Liver (tissue), 3 donors: Measurements from ENCODE around the gene UROC1.

ENCODE experiments used
- ATF3 ChIP-seq: IDR thresholded peaks from 2 replicates; pipeline ENCODE4 v1.6.1; 2016; ENCODE audit warnings: antibody characterized with exemption
- CTCF ChIP-seq: fragments of 150-350 bp; IDR thresholded peaks from 2 replicates; pipeline ENCODE4 v1.5.1; 2017; ENCODE audit warnings: improper control_type of control experiment, low read depth, low read length; ENCODE audit not compliant: missing input control
- EGR1 ChIP-seq, 2 donors: IDR thresholded peaks; 2 replicates each; pipeline ENCODE4 v1.6.1; 2016 to 2018; ENCODE audit warnings: antibody characterized with exemption in 2 of 2, low read depth in 2 of 2
- RAD21 ChIP-seq, 2 donors: IDR thresholded peaks; 2 replicates each; pipeline ENCODE4 v1.6.1; 2016; ENCODE audit warnings: antibody characterized with exemption in 2 of 2, mild to moderate bottlenecking in 2 of 2
- TF ChIP-seq, protein P1 (sequence below): IDR thresholded peaks from 2 replicates; pipeline ENCODE4 v1.6.1; 2016; ENCODE audit warnings: antibody characterized with exemption
- donor health status: healthy.
- donor health status: healthy.

DNA sequence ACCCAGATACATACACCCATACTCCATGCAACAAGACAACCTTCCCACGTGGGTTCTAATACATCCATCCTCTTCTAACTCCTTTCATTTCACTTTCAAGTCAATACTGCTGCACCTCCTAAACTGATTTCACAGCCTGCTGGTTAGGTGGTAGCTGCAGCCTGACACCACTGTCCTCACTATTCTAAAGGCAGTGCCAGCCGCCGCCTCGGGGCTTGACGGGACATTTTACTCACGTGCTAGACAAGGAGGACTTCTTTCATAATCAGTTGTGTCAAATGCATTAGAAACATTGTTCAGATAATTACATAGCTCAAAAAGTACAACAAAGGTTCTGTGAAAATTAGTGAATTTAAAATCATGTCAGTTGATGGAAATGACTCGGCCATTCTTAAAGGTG, 6.3 kb downstream of the UROC1 start:
- TF ChIP-seq RAD21 (IDR thresholded peaks at IDR 0.05) (no peak), CTCF (no peak), EGR1 (IDR thresholded peaks at IDR 0.05; ENCODE audit: low read depth in 2 of 2) (no peak), ATF3 (no peak)
- TF ChIP-seq, protein P1, sequence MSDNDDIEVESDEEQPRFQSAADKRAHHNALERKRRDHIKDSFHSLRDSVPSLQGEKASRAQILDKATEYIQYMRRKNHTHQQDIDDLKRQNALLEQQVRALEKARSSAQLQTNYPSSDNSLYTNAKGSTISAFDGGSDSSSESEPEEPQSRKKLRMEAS: no peak
